NCI-H2107 treated with DMSO at 0.1 percent for 48 hours (cell line): Measurements from ENCODE around the gene ESRRG.
"Not testable (repeated sequence)": the region's sequence is repeated elsewhere in the genome, so short reads cannot be mapped to it uniquely, and the experiment has no call there.

Source experiments
- DNase-seq: peaks from one replicate; lab custom pipeline; 2025; ENCODE audit not compliant: unreplicated experiment; lab: John Stamatoyannopoulos, UW

Gene ESRRG

GRCh38 chr1:216576234-216576937 is 146.8 kb downstream of the ESRRG start:
- no peak for DNase-seq

GRCh38 chr1:216566641-216567205 is 156.5 kb downstream of the ESRRG start:
- peak; percentile 6 for DNase-seq

- DNase-seq, result no peak
Observed at GRCh38 chr1:216563087-216563486, 160.1 kb downstream of the ESRRG start.

GRCh38 chr1:216562383-216562782 is 160.8 kb downstream of the ESRRG start:
- no peak for DNase-seq

- DNase-seq, result no peak
Observed at GRCh38 chr1:216560527-216560926, 162.7 kb downstream of the ESRRG start.

- no peak for DNase-seq
Observed at GRCh38 chr1:216559359-216559758, 163.9 kb downstream of the ESRRG start.

- no peak for DNase-seq
Observed at GRCh38 chr1:216555653-216556052, 167.6 kb downstream of the ESRRG start.

GRCh38 chr1:216554934-216555333 is 168.3 kb downstream of the ESRRG start:
- DNase-seq, result no peak

GRCh38 chr1:216553766-216554165 is 169.5 kb downstream of the ESRRG start:
- no peak for DNase-seq

GRCh38 chr1:216553040-216553439 is 170.2 kb downstream of the ESRRG start:
- no peak for DNase-seq

GRCh38 chr1:216549796-216550195 is 173.4 kb downstream of the ESRRG start:
- no peak for DNase-seq

- no peak for DNase-seq
Observed at GRCh38 chr1:216542741-216543140, 180.5 kb downstream of the ESRRG start.

GRCh38 chr1:216542263-216542662 is 181.0 kb downstream of the ESRRG start:
- no peak for DNase-seq

GRCh38 chr1:216535751-216536150 is 187.5 kb downstream of the ESRRG start:
- DNase-seq, result no peak

- no peak for DNase-seq
Observed at GRCh38 chr1:216535059-216535458, 188.2 kb downstream of the ESRRG start.

GRCh38 chr1:216533776-216534175 is 189.5 kb downstream of the ESRRG start:
- no peak for DNase-seq

- peak; percentile 33 for DNase-seq
Observed at GRCh38 chr1:216532251-216532798, 190.9 kb downstream of the ESRRG start.

- peak; percentile 47 for DNase-seq
Observed at GRCh38 chr1:216531263-216532239, 191.7 kb downstream of the ESRRG start.

GRCh38 chr1:216529851-216530250 is 193.4 kb downstream of the ESRRG start:
- not testable (repeated sequence) for DNase-seq

- peak; percentile 48 for DNase-seq
Observed at GRCh38 chr1:216528816-216529215, 194.4 kb downstream of the ESRRG start.

GRCh38 chr1:216523449-216524190 is 199.6 kb downstream of the ESRRG start:
- no peak for DNase-seq
